ENCODE measurements around the gene ADAMTSL4. TPM values are rescaled to one million over a fixed set of nuclear protein-coding genes. Genes with fewer than 3 reads are reported as not detected.

The ADAMTSL4 gene
- total RNA-seq, 1 experiment from 2014 or later = 9.5 TPM

DNA sequence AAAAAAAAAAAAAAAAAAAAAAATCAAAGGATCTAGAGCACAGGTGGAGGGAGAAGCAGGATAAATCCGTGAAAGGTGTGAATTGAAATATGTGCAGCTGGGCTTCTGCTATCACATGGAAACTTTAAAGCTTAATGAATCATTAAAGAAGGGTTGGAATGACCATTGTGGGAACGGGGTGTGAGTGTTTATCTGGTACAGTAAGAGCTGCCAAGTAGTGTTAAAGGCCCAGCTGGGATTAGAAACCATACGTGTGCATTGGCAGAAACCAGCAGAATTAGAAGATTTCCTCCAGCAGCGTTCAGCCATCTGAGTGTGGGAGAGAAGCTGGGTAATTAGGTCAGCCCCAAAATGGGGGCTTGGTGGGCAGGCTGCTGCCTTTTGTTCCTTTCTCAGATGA lies 20.2 kb upstream of the ADAMTSL4 start:
- DNase-seq (ENCODE audit: low read depth, low spot score) (no peak), ATAC-seq (no peak)
- Histone ChIP-seq H3K4me1 (ENCODE audit: control insufficient read depth, insufficient read depth, low read length) (no peaks in the 10 kb centered on the region), H3K27me3 (ENCODE audit: control insufficient read depth, insufficient read depth, low read length) (no peaks in the 10 kb centered on the region), H3K4me3 (ENCODE audit: low read depth in 2 of 2, low read length in 2 of 2) (no peak overlapping the region), H3K36me3 (ENCODE audit: control insufficient read depth, insufficient read depth, low read length) (no peaks in the 10 kb centered on the region), H3K27ac (ENCODE audit: low read length) (no peak overlapping the region), H3K9me3 (ENCODE audit: control insufficient read depth, insufficient read depth, low read depth, low read length) (no peaks in the 10 kb centered on the region)
- ChIA-PET POLR2A (no interaction called here), CTCF (no interaction called here)
- in situ Hi-C loops (cut with HindIII; ENCODE audit: low pct_unique_long_range_greater_than_20kb, low sequenced_read_pairs) (no loop called here), intact Hi-C loops (cut with micrococcal nuclease; ENCODE audit: unreplicated experiment) (no loop called here)
- TF ChIP-seq, protein P1, sequence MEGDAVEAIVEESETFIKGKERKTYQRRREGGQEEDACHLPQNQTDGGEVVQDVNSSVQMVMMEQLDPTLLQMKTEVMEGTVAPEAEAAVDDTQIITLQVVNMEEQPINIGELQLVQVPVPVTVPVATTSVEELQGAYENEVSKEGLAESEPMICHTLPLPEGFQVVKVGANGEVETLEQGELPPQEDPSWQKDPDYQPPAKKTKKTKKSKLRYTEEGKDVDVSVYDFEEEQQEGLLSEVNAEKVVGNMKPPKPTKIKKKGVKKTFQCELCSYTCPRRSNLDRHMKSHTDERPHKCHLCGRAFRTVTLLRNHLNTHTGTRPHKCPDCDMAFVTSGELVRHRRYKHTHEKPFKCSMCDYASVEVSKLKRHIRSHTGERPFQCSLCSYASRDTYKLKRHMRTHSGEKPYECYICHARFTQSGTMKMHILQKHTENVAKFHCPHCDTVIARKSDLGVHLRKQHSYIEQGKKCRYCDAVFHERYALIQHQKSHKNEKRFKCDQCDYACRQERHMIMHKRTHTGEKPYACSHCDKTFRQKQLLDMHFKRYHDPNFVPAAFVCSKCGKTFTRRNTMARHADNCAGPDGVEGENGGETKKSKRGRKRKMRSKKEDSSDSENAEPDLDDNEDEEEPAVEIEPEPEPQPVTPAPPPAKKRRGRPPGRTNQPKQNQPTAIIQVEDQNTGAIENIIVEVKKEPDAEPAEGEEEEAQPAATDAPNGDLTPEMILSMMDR (IDR thresholded peaks at IDR 0.05) = no peak
- no TSS peak for BruUV-seq (replicated peaks)

DNA sequence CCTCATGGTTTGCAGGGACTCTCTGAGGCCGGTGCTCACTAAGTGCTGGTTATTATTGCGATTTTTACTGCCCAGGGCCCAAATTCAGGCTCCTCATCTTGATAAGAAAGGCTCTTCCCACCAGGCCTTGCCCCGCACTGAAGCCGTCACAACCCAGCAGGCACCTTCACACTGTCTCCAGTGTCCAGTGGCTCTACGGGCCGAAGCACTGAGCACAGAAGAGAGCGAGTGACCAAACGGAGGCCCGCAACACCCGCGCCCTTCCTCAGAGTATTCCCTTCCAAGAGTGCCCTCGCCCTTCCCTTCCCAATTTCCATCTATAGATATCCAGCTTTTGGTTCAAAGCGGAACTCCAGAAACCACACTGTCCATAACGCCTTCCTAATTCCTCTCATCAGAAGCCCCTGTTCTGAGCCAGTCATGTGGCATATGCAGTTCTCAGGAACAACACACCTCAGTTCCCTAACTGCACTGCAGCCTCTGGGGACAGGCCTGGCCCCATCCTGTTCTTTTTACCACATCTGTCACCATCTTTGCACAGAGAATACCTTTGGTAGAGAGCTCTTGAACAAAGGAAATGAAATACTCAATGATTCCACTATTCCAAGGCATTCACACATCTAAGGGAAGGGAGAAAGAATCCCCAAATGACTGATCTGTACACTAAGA lies 18.6 kb upstream of the ADAMTSL4 start:
- TF ChIP-seq, protein P1 (IDR thresholded peaks at IDR 0.05) = no peak
- TF ChIP-seq TCF7L2 (IDR thresholded peaks at IDR 0.05; ENCODE audit: low read depth, low read length) (no peak), SIN3A (IDR thresholded peaks at IDR 0.05; ENCODE audit: borderline replicate concordance, insufficient read depth, low read depth, low read length) (no peak), POLR2AphosphoS5 (IDR thresholded peaks at IDR 0.05; ENCODE audit: low read depth, low read length) (no peak)
- TF ChIP-seq, protein P2, sequence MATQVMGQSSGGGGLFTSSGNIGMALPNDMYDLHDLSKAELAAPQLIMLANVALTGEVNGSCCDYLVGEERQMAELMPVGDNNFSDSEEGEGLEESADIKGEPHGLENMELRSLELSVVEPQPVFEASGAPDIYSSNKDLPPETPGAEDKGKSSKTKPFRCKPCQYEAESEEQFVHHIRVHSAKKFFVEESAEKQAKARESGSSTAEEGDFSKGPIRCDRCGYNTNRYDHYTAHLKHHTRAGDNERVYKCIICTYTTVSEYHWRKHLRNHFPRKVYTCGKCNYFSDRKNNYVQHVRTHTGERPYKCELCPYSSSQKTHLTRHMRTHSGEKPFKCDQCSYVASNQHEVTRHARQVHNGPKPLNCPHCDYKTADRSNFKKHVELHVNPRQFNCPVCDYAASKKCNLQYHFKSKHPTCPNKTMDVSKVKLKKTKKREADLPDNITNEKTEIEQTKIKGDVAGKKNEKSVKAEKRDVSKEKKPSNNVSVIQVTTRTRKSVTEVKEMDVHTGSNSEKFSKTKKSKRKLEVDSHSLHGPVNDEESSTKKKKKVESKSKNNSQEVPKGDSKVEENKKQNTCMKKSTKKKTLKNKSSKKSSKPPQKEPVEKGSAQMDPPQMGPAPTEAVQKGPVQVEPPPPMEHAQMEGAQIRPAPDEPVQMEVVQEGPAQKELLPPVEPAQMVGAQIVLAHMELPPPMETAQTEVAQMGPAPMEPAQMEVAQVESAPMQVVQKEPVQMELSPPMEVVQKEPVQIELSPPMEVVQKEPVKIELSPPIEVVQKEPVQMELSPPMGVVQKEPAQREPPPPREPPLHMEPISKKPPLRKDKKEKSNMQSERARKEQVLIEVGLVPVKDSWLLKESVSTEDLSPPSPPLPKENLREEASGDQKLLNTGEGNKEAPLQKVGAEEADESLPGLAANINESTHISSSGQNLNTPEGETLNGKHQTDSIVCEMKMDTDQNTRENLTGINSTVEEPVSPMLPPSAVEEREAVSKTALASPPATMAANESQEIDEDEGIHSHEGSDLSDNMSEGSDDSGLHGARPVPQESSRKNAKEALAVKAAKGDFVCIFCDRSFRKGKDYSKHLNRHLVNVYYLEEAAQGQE (IDR thresholded peaks at IDR 0.05; ENCODE audit: insufficient read depth in 1 of 2, low read depth in 2 of 2, low read length in 1 of 2) = no peak
- H3K36me3 ChIP-seq (ENCODE audit: control insufficient read depth, insufficient read depth, low read length) = no peaks in the 10 kb centered on the region
- CTCF ChIA-PET = interaction anchor here (0.6 kb wide), 1 partner anchor 15 kb away, joined by 4 read pairs; the partner anchor contains the start of gene FALEC

More for the DNA sequence above, 18.6 kb upstream of the ADAMTSL4 start:
- Histone ChIP-seq H3K4me1 (ENCODE audit: control insufficient read depth, insufficient read depth, low read length) (no peaks in the 10 kb centered on the region), H3K4me3 (ENCODE audit: low read depth in 2 of 2, low read length in 2 of 2) (no peak overlapping the region), H3K9me3 (ENCODE audit: control insufficient read depth, insufficient read depth, low read depth, low read length) (no peaks in the 10 kb centered on the region), H3K27ac (ENCODE audit: low read length) (no peak overlapping the region), H3K27me3 (ENCODE audit: control insufficient read depth, insufficient read depth, low read length) (no peaks in the 10 kb centered on the region)
- ATAC-seq (no peak; the same call in 1 of the 2 replicates), DNase-seq (ENCODE audit: low read depth, low spot score) (no peak)
- BruUV-seq (replicated peaks) = no TSS peak
- in situ Hi-C loops (cut with HindIII; ENCODE audit: low pct_unique_long_range_greater_than_20kb, low sequenced_read_pairs) = no loop called here
- intact Hi-C loops (cut with micrococcal nuclease; ENCODE audit: unreplicated experiment) = no loop called here
- POLR2A ChIA-PET = no interaction called here

Data from Panc1 (cell line).